ENCODE measurements around the gene LSAMP. TPM values are rescaled to one million over a fixed set of nuclear protein-coding genes. Genes with fewer than 3 reads are reported as not detected.

The LSAMP gene
- polyA plus RNA-seq, 1 of the 3 experiments (the other 2 are of a cell fraction), result 6.6 TPM

DNA sequence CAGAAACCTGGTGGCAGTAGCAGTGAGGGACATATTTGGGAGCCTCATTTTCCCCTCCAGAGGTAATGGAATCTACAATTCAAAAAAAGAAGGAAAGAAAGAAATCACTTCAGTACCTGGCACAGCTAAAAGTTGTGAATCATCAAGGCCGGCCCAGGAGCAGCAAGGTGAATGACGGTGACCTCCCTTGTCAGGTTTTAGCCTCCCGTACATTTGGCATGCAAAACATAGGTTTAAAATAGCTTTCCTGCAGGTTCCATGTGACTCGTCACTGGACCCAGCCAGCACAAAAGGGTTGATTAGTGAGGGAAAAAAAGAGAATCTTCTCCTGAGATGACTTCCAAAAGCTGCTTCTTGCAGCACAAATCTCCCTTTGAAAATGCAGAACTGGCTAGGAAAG is 394.2 kb downstream of the LSAMP start:
- 86% methylated on average over 4 of the region's 4 CpGs for WGBS (ENCODE audit: low lambda C conversion rate)
- no peaks in the 10 kb centered on the region for H3K9me3 ChIP-seq

More for the DNA sequence above, 394.2 kb downstream of the LSAMP start:
- TF ChIP-seq YY1 (IDR thresholded peaks at IDR 0.05; ENCODE audit: low read depth) (no peak), CHD2 (IDR thresholded peaks at IDR 0.05; ENCODE audit: low read length, partially characterized antibody) (no peak), FOXM1 (IDR thresholded peaks at IDR 0.05; ENCODE audit: low read depth) (no peak), RFX5 (IDR thresholded peaks at IDR 0.05; ENCODE audit: low read length) (no peak), POLR2AphosphoS5 (IDR thresholded peaks at IDR 0.05; ENCODE audit: low read depth, low read length) (no peak), MXI1 (IDR thresholded peaks at IDR 0.05; ENCODE audit: low read depth, low read length) (no peak), SMC3 (IDR thresholded peaks at IDR 0.05; ENCODE audit: low read depth, low read length) (no peak), MEF2A (IDR thresholded peaks at IDR 0.05; ENCODE audit: borderline replicate concordance, low read depth) (no peak), RXRA (IDR thresholded peaks at IDR 0.05; ENCODE audit: borderline replicate concordance, low read depth) (no peak), TAF1 (IDR thresholded peaks at IDR 0.05; ENCODE audit: borderline replicate concordance, low read depth, low read length) (no peak), FOXJ3 (CRISPR knock-in tag; IDR thresholded peaks at IDR 0.05) (no peak), EP300 (IDR thresholded peaks at IDR 0.05; ENCODE audit: borderline replicate concordance in 1 of 2, low read depth in 1 of 2, low read length in 1 of 2) (no peak), NRF1 (IDR thresholded peaks at IDR 0.05; ENCODE audit: low read depth, low read length) (no peak), TCF12 (IDR thresholded peaks at IDR 0.05) (no peak)
- TF ChIP-seq, protein P1, sequence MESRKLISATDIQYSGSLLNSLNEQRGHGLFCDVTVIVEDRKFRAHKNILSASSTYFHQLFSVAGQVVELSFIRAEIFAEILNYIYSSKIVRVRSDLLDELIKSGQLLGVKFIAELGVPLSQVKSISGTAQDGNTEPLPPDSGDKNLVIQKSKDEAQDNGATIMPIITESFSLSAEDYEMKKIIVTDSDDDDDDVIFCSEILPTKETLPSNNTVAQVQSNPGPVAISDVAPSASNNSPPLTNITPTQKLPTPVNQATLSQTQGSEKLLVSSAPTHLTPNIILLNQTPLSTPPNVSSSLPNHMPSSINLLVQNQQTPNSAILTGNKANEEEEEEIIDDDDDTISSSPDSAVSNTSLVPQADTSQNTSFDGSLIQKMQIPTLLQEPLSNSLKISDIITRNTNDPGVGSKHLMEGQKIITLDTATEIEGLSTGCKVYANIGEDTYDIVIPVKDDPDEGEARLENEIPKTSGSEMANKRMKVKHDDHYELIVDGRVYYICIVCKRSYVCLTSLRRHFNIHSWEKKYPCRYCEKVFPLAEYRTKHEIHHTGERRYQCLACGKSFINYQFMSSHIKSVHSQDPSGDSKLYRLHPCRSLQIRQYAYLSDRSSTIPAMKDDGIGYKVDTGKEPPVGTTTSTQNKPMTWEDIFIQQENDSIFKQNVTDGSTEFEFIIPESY (IDR thresholded peaks at IDR 0.05; ENCODE audit: borderline replicate concordance, low read depth), result no peak
- TF ChIP-seq, protein P2, sequence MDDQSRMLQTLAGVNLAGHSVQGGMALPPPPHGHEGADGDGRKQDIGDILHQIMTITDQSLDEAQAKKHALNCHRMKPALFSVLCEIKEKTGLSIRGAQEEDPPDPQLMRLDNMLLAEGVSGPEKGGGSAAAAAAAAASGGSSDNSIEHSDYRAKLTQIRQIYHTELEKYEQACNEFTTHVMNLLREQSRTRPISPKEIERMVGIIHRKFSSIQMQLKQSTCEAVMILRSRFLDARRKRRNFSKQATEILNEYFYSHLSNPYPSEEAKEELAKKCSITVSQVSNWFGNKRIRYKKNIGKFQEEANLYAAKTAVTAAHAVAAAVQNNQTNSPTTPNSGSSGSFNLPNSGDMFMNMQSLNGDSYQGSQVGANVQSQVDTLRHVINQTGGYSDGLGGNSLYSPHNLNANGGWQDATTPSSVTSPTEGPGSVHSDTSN (IDR thresholded peaks at IDR 0.05), result no peak
- TF ChIP-seq, protein P3, sequence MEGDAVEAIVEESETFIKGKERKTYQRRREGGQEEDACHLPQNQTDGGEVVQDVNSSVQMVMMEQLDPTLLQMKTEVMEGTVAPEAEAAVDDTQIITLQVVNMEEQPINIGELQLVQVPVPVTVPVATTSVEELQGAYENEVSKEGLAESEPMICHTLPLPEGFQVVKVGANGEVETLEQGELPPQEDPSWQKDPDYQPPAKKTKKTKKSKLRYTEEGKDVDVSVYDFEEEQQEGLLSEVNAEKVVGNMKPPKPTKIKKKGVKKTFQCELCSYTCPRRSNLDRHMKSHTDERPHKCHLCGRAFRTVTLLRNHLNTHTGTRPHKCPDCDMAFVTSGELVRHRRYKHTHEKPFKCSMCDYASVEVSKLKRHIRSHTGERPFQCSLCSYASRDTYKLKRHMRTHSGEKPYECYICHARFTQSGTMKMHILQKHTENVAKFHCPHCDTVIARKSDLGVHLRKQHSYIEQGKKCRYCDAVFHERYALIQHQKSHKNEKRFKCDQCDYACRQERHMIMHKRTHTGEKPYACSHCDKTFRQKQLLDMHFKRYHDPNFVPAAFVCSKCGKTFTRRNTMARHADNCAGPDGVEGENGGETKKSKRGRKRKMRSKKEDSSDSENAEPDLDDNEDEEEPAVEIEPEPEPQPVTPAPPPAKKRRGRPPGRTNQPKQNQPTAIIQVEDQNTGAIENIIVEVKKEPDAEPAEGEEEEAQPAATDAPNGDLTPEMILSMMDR (IDR thresholded peaks at IDR 0.05), result no peak
- TF ChIP-seq, protein P4, sequence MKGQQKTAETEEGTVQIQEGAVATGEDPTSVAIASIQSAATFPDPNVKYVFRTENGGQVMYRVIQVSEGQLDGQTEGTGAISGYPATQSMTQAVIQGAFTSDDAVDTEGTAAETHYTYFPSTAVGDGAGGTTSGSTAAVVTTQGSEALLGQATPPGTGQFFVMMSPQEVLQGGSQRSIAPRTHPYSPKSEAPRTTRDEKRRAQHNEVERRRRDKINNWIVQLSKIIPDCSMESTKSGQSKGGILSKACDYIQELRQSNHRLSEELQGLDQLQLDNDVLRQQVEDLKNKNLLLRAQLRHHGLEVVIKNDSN (IDR thresholded peaks at IDR 0.05; ENCODE audit: borderline replicate concordance, low read depth), result no peak
- TF ChIP-seq, protein P5, sequence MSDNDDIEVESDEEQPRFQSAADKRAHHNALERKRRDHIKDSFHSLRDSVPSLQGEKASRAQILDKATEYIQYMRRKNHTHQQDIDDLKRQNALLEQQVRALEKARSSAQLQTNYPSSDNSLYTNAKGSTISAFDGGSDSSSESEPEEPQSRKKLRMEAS (IDR thresholded peaks at IDR 0.05; ENCODE audit: low read depth), result no peak
- Histone ChIP-seq H4K20me1 (ENCODE audit: insufficient read depth) (no peaks in the 10 kb centered on the region), H2AFZ (ENCODE audit: low read depth) (no peak overlapping the region), H3K4me1 (ENCODE audit: control insufficient read depth in 1 of 2, insufficient read depth in 2 of 2, low read depth in 1 of 2, low read length in 1 of 2) (peaks cover 0 to 13% of the 10 kb centered on the region in 2 experiments; a peak in 2 of 4 replicates), H3K9me2 (no peaks in the 10 kb centered on the region), H3K4me2 (no peak overlapping the region), H3K9ac (no peak overlapping the region), H3K79me2 (ENCODE audit: insufficient read depth) (no peaks in the 10 kb centered on the region), H3K27ac (ENCODE audit: low read depth in 2 of 2, low read length in 1 of 2) (no peak overlapping the region), H3K36me3 (replicated peaks in 1 of 2; ENCODE audit: control insufficient read depth in 1 of 2, insufficient read depth in 2 of 2, low read length in 1 of 2) (no peaks in the 10 kb centered on the region), H3K27me3 (ENCODE audit: insufficient read depth) (no peaks in the 10 kb centered on the region), H3K4me3 (ENCODE audit: low read depth in 2 of 2, low read length in 1 of 2) (no peak overlapping the region), H3F3A (replicated peaks; ENCODE audit: insufficient read depth) (no peaks in the 10 kb centered on the region)
- POLR2A ChIA-PET, result no interaction called here
- CTCF ChIA-PET, result no interaction called here
- no peak for DNase-seq

Measured in SK-N-SH (cell line).